GM18873 (cell line): Measurements from ENCODE around the gene VSIG10L2.

Source experiments
- ATAC-seq: cut with Tn5 transposase; IDR thresholded peaks from one replicate; pipeline ENCODE4 v1.9.1; 2021; ENCODE audit warnings: mild to moderate bottlenecking, moderate library complexity, moderate number of reproducible peaks; ENCODE audit not compliant: unreplicated experiment, low FRiP score

The VSIG10L2 gene

GRCh38 chr11:125945011-125945796, 640 bp upstream of the VSIG10L2 start:
- no peak for ATAC-seq

- ATAC-seq = no peak
Measured at GRCh38 chr11:125946712-125947418, 1.0 kb downstream of the VSIG10L2 start.

- ATAC-seq = no peak
Measured at GRCh38 chr11:125947419-125948277, 1.8 kb downstream of the VSIG10L2 start.

DNA sequence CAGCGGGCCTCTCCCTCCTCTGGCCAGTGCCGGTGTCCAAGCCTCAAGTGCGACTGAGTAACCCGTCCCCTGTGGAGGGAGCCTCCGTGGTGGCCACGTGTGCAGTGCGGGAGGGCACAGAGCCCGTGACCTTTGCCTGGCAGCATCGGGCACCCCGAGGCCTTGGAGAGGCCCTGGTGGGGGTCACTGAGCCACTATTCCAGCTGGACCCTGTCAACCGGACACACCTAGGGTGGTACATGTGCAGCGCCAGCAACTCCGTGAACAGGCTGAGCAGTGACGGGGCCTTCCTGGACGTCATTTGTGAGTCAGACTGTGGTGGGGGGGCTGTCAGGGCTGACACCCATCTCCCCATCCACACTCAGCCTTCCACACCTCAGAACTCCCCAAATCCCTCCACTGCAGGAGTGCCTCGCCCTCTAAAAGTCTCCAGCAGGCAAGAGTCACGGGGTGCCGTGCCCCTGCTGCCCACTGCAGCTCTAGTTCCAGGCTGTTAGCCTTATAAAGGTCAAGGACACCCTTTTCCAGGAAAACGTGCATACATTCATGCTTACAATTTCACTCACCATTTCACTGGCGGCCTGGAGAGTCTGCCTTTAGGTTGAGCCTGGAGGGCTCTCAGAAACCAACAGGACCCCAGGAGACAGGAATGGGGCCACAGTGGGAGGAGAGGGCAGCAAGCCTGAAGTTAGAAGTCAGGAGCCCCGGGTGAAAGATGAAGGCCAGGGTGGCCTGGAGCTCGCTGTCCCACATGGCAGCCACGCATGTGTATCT, 2.6 kb downstream of the VSIG10L2 start:
- no peak for ATAC-seq

GRCh38 chr11:125949271-125950177, 3.7 kb downstream of the VSIG10L2 start:
- ATAC-seq = no peak

- no peak for ATAC-seq
Measured at GRCh38 chr11:125950178-125950490, 4.3 kb downstream of the VSIG10L2 start.

DNA sequence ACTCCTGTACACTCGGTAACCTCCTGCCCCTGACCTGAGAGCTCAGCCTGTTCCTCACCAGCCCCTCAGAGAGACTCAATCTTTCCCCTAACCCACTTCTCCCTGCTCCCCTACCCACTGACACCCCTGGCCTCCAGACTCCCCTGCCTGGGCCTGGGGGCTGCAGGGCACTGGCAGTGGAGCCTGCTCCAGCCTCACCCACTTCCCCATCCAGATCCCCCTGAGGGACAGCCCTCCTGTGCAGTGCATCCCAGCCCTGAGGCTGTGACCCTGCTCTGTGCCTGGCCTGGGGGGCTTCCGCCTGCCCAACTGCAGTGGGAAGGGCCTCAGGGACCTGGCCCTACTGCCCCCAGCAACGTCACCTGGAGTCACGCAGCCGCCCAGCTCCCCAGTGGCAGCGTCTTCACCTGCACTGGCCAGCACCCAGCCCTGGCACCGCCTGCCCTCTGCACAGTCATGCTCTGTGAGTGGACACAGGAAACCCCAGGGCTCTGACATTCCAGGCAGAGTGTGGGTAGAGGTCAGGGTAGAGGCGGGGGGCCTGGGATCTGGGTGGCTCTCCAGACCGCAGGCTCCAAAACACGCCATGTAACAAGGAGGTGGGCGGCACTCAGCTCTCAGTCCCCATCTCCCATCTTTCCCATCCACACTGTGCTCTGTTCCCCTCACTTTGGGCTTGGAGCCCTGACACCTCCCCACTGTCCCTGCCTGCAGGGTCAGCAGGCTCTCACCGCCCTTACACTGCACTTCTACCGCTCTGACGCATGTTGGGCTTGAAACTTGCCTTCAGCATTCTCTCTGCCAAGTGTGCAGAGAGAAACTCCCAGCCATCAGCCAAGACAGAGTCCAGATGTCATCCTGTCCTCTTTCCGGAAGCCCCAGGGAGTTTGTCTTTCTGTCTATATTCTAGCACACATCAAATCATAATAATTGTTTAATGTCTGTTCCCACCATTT, 5.1 kb downstream of the VSIG10L2 start:
- ATAC-seq = no peak

DNA sequence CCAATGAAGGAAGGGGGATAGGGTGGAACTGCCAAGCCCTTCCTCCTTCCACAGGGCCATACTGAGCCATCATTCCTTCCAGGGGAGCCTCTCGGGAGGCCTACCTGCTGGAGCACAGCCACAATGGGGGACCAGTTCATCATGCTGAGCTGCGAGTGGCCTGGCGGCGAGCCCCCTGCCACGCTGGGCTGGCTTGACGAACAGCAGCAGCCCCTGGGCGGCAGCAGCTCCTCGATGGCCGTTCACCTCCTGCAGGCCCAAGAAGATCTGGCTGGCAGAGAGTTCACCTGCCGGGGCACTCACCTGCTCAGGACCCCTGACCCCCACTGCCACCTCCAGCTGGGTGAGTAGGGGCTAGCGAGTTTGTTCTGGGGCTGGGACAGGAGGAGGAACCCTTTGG, 5.9 kb downstream of the VSIG10L2 start:
- ATAC-seq = no peak

DNA sequence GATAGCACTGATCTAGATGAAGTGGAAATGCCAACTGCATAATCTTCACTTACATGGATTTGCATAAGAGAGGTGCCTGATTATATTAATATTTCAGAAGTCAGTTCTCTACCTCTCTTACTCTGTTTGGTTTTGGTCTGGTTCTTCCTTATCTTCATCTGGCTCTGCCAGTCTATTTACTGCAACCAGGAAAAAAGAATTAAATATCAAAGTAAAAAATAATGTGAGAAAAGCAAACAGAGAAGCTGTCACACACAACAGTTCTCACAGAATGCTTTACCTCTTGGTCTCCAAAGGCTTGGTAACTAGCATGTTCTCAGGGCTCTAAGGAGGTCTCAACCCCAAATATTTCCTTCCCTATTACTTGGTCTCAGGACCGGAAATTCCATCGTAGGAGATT, 6.7 kb downstream of the VSIG10L2 start:
- ATAC-seq = no peak

- no peak for ATAC-seq
Measured at GRCh38 chr11:125952973-125953372, 7.1 kb downstream of the VSIG10L2 start.

DNA sequence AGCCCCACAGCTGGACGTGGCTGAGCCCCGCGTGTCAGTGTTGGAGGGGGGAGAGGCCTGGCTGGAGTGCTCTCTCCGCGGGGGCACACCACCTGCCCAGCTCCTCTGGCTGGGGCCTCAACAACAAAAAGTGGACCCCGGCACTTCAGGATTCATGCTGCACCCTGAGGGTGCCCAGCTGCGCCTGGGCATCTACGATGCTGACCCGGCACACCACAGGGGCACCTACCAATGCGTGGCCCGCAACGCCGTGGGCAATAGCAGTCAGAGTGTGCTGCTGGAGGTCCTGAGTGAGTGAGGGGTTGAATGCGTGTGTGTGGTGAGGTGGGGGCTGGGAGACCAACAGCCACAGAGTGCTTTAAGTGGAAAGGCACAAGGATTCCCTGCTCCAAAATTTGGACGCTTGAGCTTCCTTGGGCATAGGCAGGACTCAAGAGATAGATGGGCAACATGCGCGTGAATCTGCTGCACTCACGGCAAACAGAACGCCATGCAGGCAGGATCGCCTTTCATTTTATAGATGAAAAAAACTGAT, 7.6 kb downstream of the VSIG10L2 start:
- ATAC-seq = no peak

- no peak for ATAC-seq
Measured at GRCh38 chr11:125954123-125954944, 8.5 kb downstream of the VSIG10L2 start.

GRCh38 chr11:125954945-125955640, 9.2 kb downstream of the VSIG10L2 start:
- ATAC-seq = no peak

- ATAC-seq = no peak
Measured at GRCh38 chr11:125955856-125956255, 10.0 kb downstream of the VSIG10L2 start.

GRCh38 chr11:125956391-125957134, 10.7 kb downstream of the VSIG10L2 start:
- ATAC-seq = no peak
